ENCODE measurements around the gene SLA2. TPM values are rescaled to one million over a fixed set of nuclear protein-coding genes. Genes with fewer than 3 reads are reported as not detected.

The SLA2 gene
- polyA plus RNA-seq, 2 of the 4 experiments (the other 2 are of a cell fraction), result 0.06 TPM; not detected in 1

DNA sequence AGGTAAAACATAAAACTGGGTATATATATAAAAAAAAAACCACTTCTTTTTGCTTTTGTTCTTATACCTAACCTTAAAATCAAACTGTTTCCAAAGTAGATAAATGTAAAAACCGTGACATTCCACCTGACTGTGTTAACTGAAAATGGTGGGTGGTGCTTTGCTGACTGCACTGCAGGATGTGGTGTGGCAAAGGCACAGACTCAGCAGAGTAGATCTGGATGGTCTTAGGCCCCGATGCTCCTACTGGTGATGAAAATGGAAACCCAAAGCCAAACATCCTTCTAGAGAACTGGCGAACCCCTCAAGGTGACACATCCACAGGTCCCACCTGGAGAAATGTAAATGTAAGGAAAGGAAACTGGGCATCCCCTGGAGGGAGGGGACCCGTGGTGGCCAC, 63.7 kb downstream of the SLA2 start (continued):
- TF ChIP-seq CBX2 (IDR thresholded peaks at IDR 0.05; ENCODE audit: borderline replicate concordance, low read depth), result no peak
- TF ChIP-seq, protein P1, sequence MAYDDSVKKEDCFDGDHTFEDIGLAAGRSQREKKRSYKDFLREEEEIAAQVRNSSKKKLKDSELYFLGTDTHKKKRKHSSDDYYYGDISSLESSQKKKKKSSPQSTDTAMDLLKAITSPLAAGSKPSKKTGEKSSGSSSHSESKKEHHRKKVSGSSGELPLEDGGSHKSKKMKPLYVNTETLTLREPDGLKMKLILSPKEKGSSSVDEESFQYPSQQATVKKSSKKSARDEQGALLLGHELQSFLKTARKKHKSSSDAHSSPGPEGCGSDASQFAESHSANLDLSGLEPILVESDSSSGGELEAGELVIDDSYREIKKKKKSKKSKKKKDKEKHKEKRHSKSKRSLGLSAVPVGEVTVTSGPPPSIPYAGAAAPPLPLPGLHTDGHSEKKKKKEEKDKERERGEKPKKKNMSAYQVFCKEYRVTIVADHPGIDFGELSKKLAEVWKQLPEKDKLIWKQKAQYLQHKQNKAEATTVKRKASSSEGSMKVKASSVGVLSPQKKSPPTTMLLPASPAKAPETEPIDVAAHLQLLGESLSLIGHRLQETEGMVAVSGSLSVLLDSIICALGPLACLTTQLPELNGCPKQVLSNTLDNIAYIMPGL (CRISPR knock-in tag; IDR thresholded peaks at IDR 0.05; ENCODE audit: borderline replicate concordance), result no peak
- no peak for TF ChIP-seq ESRRA (IDR thresholded peaks at IDR 0.05; ENCODE audit: borderline replicate concordance, low read length)
- TF ChIP-seq MAZ (IDR thresholded peaks at IDR 0.05; ENCODE audit: borderline replicate concordance, low read depth, low read length), result no peak
- TF ChIP-seq RCOR1 (IDR thresholded peaks at IDR 0.05; ENCODE audit: low read depth, low read length), result no peak
- TF ChIP-seq, protein P2, sequence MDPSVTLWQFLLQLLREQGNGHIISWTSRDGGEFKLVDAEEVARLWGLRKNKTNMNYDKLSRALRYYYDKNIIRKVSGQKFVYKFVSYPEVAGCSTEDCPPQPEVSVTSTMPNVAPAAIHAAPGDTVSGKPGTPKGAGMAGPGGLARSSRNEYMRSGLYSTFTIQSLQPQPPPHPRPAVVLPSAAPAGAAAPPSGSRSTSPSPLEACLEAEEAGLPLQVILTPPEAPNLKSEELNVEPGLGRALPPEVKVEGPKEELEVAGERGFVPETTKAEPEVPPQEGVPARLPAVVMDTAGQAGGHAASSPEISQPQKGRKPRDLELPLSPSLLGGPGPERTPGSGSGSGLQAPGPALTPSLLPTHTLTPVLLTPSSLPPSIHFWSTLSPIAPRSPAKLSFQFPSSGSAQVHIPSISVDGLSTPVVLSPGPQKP (IDR thresholded peaks at IDR 0.05; ENCODE audit: low read depth, low read length), result no peak
- TF ChIP-seq, protein P3, sequence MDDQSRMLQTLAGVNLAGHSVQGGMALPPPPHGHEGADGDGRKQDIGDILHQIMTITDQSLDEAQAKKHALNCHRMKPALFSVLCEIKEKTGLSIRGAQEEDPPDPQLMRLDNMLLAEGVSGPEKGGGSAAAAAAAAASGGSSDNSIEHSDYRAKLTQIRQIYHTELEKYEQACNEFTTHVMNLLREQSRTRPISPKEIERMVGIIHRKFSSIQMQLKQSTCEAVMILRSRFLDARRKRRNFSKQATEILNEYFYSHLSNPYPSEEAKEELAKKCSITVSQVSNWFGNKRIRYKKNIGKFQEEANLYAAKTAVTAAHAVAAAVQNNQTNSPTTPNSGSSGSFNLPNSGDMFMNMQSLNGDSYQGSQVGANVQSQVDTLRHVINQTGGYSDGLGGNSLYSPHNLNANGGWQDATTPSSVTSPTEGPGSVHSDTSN (IDR thresholded peaks at IDR 0.05), result no peak
- TF ChIP-seq FOSL2 (IDR thresholded peaks at IDR 0.05), result no peak
- TF ChIP-seq FOSL2 (CRISPR knock-in tag; IDR thresholded peaks at IDR 0.05), result no peak
- no peak for TF ChIP-seq ZSCAN20 (CRISPR knock-in tag; IDR thresholded peaks at IDR 0.05)

DNA sequence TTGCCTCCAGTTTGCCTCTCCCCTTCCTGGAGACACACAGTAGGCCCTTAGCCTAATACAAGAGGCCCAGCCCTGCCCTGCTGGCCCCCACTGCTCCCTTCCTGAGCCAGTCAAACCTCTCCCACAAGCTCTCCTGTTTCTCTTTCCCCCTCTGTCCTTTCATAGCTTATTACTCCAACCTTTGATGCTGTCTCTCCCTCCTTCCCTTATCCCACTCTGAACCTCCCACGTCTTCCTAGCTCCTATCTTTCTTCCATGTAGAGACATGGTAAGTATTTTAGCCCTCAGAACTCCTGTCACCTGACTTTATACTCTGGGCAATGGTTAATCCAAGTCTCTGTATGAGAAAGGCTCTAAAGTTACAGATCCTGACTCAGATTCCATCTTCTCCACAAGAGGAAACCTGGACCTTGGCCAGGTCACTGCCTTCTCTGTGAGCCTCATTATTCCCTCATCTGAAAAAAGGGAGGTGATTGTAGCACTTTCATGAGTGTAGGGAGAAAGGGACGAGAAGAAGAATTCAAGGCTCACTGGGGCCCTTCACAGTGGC, 65.9 kb downstream of the SLA2 start:
- ATAC-seq, result peak in 1 of 2 experiments; percentile 42; a peak in 1 of 6 replicates
- TF ChIP-seq GATA3 (IDR thresholded peaks at IDR 0.05; ENCODE audit: borderline replicate concordance) (no peak), POLR2AphosphoS2 (conservative IDR thresholded peaks at IDR 0.05; ENCODE audit: low read length) (no peak), NR3C1 (IDR thresholded peaks at IDR 0.05) (no peak), RNF2 (IDR thresholded peaks at IDR 0.05; ENCODE audit: borderline replicate concordance, low read depth) (no peak), CBX8 (IDR thresholded peaks at IDR 0.05) (no peak), KDM1A (IDR thresholded peaks at IDR 0.05; ENCODE audit: low read depth) (no peak), MAFK (IDR thresholded peaks at IDR 0.05; ENCODE audit: partially characterized antibody) (no peak), ZFP36 (IDR thresholded peaks at IDR 0.05; ENCODE audit: borderline replicate concordance, partially characterized antibody) (no peak), ZC3H11A (IDR thresholded peaks at IDR 0.05) (no peak), ZSCAN20 (CRISPR knock-in tag; IDR thresholded peaks at IDR 0.05) (no peak), CBX2 (IDR thresholded peaks at IDR 0.05; ENCODE audit: borderline replicate concordance, low read depth) (no peak), KDM5A (IDR thresholded peaks at IDR 0.05) (no peak)
- TF ChIP-seq, protein P4, sequence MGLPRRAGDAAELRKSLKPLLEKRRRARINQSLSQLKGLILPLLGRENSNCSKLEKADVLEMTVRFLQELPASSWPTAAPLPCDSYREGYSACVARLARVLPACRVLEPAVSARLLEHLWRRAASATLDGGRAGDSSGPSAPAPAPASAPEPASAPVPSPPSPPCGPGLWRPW (IDR thresholded peaks at IDR 0.05), result no peak
- TF ChIP-seq, protein P2 (IDR thresholded peaks at IDR 0.05; ENCODE audit: low read depth, low read length), result no peak
- TF ChIP-seq, protein P5, sequence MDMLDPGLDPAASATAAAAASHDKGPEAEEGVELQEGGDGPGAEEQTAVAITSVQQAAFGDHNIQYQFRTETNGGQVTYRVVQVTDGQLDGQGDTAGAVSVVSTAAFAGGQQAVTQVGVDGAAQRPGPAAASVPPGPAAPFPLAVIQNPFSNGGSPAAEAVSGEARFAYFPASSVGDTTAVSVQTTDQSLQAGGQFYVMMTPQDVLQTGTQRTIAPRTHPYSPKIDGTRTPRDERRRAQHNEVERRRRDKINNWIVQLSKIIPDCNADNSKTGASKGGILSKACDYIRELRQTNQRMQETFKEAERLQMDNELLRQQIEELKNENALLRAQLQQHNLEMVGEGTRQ (IDR thresholded peaks at IDR 0.05), result no peak
- Histone ChIP-seq H3K9me3 (no peaks in the 10 kb centered on the region), H3K4me1 (peaks cover 6% of the 10 kb centered on the region), H3K4me3 (no peak overlapping the region), H3K27ac (no peak overlapping the region), H3K4me2 (no peak overlapping the region)
- POLR2A ChIA-PET, result no interaction called here
- no peak for FAIRE-seq
- 77% methylated on average over 2 of the region's 2 CpGs for WGBS (ENCODE audit: missing lambda C conversion rate)
- DNase-seq (ENCODE audit: low read depth in 1 of 2, low spot score in 1 of 2), result no peak
- CTCF ChIA-PET, result interaction anchor here (4.2 kb wide), 1 partner anchor 25 kb away, joined by 23 read pairs; the partner anchor contains the start of gene RAB5IF
